CD4-positive, alpha-beta T cell treated with Interleukin-1 beta for 1 hour (primary cell): Measurements from ENCODE around the gene BHLHE23.

Experiments
- DNase-seq, 2 donors: peaks; one replicate each; pipeline ENCODE4 v3.0.0-alpha.2; 2020 to 2022

Gene BHLHE23

DNA sequence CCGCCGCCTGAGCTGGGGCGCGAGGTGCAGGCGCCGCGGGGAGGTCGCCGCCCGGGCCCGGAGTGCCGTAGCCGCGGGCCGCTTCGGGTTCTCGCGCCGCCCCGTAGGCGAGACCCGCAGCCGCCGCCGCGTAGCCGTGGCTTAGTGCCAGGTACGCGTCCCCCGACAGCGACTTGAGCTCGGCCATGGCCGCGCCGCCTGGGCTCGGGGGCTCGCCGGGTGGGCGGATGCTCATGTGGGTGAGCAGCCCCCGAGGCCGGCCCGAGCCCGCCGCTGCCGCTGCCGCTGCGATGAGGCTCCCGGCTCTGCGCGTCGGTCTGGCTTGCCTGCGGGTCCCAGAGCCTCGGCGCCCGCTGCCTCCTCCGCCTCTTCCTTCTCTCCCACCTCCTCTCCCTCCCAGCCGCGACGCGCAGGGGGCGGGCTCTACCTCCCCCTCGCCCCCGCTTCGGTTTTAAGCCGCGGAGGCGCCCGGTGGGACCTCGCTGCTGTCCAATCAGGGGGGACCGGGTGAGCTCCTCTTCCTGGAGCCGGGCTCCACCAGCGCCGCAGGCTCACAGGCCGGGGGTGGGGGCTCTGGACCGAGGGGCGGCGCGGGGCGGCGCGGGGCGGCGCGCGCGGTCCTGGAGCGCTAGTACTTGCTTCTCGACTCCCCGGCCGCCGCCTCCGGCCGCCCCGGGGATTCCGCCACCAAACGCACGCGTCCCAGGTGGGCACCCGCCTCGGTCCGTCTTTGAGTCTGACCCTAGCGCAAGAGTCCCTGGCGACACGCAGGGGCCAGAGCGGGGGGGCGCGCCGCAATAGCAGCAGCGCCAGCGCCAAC lies at the start of gene BHLHE23:
Gene BHLHE23 (minus strand): TSS at position 425 of the 820 bp plus-strand sequence. CDS start 190 bp downstream, at position 235.
- no peak for DNase-seq

DNA sequence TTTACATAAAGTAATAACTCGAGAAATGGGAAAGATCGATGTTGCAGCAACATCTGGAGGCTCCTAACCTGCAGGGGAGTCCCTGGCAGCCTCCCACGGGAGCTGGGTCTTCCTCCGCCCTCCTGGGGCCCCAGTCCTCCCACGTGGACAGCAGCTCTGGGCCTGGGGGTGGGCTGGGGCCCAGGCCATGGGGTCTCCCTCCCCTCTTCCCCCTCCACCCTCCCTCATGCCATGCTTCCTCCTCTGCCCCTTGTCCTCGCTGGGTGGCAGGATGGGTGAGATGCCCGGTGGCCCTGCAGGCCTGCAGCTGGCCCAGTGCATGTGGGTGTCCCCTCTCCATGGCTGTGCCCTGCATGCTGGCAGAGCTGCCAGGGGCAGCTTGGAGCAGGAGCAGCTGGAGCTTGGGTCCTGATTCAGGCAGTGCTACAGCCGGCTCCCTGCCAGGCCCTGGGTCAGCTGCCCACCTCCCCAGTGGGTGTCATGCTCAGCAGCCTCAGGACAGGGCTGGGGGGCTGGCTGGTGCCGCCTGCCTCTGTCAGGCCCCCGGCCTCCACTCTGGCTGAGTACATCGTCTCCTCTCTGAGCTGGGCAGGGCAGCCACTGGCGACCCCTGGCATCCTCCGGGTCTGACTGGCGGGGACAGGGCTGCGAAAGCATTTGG lies 48.9 kb upstream of the BHLHE23 start:
- no peak for DNase-seq

DNA sequence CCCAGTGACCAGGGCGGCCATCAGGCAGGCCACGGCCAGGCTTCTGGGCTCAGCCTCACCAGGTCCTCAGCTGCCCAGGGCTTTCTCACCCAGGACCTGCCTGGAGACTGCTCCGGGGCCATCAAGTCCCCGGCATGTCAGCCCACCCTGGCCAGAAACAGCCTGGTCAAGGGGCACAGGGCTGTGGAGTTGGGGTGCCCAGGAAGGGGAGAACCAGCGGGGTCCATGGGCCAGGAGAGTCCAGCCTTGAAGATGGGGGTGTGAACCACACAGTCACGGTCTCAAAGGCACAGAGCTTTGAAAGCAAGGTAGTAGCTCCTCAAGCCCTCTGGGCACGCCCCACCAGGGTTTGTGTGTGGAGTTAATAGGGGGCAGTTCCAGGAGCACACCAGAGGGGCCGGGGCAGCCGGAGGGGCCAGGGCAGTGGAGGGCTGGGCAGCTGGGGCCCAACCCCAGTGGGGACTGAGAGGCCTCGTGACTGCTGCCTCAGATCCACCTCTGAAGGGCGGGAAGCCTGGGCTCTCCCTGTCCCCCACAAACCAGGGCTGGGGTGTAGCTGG lies 48.0 kb upstream of the BHLHE23 start:
- no peak for DNase-seq

DNA sequence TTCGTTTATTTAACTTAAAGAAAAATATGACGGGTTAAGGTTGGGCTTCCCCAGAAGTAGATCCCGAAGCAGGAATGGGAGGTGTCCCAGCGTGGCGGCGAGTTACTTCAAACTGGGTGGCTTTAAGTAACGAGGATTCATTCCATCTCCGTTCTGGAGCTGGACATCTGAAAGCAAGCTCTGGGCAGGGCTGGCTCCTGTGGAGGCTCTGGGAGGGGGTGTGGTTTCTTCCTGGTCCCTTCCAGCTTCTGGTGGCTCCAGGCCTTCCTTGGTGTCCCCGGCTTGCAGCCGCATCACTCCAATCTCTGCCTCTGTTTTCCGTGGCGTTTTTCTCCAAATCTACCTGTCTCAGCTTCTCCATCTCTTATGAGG lies 47.3 kb upstream of the BHLHE23 start:
- DNase-seq: no peak

DNA sequence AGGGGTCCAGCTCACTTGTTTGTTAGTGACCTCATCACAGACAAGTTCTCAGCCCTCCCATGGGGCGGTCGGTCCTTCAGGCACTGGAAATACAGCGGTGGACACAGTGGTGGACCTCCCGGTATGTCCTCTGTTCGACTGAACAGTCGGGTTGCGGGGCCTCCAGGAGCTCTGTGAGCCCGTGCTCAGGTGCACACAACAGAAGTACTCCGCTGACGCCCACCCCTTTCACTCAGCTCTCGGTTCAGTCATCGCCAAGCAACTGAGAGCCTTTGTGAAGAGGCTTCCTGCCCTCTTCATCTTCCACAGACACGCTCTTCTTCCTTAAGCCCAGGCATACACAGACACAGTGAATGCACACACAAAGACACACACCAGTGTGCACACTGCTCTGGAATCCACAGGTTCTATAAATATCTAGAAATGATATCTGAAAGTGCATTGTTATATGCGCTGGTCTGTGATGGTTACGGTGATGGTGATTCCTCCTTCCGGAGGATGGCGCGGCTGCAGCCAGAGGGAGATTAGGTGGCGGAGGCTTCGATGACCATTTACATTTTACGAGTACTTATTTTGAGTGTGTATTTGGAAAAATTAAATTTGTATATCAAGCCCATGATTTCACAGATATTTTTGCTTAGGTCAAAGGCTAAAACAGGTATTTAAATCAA lies 46.8 kb upstream of the BHLHE23 start:
- DNase-seq: no peak

DNA sequence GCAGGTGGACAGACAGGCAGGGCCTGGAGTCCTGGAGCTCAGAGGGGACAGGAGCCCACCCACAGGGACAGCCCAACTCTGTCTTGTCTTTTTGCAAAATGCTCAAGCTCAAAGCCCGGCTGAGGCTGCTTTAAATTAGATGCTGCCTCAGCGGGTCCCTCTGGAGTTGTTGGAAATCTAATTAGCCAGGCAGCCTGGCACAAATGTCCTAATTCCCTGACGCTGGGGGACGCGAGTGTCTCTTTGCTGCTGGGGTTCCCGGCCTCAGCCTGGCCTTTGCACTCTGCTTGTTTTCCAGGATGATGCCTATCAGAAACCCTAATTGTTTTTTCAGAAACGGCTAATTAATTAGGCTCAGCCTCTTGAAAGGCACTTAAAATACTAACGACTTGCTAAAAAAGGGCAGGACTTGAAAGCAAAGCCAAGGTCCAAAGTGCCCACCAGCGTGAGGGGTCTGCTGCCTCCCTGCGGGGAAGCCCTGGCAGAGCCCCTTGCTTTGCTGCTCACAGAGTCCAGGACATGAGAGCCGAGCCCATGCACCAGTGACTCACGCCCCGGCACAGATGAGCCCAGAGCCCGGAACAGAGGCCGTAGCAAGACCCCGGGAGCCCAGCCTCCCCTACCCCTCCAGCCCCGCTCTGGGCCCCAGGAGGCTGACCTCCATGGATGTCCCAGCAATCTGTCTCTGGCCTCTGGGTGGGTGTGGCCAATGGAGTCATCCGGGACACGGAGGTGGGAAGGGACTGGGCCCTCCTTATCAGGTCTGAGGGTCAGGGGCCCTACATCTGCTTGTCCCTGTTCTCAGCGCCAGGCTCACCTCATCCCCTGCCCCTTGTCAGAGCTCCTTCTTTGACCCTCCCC lies 46.0 kb upstream of the BHLHE23 start:
- DNase-seq: no peak

DNA sequence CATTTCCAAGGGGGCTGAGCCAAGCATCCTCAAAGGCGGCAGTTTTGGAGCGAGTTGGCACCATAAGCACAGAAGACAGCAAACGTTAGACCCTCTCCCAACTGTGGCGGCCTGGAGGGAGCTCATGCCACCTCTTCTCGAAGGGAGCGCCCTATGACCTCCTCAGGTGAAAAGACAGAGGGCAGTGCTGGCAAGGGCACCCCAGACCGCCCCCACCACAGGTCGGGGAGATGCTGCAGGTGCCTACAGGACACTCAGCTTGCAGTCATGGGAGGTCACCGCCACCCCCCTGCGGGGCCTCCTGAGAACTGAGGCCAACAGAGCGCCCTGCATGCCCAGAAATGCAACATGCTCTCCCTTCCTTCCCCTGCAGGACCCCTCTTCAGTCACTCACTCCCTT lies 45.1 kb upstream of the BHLHE23 start:
- no peak for DNase-seq

DNA sequence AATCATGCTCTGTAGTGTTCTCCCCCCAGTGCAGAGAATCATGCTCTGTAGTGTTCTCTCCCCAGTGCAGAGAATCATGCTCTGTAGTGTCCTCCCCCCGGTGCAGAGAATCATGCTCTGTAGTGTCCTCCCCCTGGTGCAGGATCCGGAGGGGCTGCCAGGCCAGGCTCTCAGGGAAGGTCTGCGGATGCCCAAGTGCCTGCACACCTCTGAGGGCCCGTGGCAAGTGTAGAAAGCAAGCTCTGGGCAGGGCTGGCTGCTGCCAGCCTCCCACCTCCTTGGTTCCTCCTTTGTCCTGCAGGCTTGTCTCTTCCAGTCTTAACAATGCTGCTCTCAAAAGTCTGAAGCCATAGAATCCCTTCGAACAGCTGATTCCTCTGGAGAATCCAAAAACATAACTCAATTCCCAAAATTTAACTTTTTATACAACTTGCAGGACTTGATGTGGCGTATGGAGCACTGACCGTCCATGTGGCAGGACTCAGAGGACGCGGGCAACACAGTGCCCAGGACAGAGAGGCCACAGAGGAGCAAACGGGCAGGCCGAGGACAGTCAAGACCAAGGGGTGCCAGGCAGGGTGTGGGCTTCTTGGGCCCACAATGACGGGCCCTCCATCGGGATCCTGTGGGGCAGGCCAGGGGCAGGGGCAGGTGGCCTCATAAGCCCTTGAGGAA lies 44.6 kb upstream of the BHLHE23 start:
- no peak for DNase-seq

DNA sequence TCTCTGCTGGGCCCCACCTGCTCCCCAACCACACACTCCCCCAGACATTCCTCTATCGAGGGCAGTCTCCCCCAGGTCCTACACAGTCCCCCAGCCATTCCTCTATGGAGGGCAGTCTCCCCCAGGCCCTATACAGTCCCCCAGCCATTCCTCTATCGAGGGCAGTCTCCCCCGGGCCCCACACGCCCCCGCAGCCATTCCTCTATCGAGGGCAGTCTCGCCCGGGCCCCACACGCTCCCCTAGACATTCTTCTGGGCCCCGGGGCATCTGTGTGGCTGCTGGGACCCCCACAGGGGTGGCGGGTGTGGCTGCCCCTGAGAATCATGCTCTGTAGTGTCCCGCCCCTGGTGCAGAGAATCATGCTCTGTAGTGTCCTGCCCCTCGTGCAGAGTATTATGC lies 43.6 kb upstream of the BHLHE23 start:
- DNase-seq: no peak

DNA sequence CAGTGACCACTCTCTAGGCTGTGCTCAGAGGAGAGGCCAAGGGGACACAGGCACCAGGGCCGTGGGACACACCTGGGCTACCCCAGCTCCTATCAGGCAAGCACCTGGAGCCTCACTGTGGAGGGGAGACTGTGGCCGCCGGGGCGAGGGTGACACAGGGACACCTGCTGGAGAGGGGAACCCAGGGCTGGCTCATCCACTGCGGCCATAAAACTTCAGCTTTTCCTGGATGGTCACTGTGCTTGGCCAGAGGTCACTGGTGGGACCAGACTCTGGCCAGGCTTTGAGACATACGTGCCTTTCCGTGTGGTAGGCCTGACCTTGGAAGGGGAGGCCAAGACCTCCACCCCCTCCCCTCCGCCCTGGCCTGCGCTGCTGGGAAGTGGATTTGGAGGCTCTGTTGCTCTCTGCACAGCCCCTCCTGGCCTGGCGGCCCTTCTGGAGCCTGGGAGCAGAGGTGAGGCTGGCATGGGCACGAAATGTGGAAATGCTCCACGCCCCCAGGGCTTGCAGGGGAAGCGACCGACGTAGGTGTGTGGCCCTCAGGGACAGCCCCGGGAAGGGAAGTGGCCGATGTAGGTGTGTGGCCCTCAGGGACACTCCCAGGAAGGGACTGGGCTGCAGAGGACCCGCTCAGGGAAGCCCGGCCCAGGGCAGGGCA lies 42.9 kb upstream of the BHLHE23 start:
- DNase-seq: no peak

DNA sequence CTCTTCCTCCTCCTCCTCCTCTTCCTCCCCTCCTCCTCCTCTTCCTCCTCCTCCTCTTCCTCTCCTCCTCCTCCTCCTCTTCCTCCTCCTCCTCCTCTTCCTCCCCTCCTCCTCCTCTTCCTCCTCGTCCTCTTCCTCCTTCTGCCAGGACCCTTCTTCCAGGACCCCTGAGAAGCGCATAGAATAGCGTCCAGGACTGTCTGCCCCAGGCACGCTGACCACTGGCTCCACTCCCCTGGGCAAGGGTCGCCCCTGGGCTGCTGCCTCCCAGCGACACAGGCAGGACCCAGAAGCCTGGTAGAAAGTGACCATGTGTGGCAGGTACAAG lies 42.4 kb upstream of the BHLHE23 start:
- no peak for DNase-seq

DNA sequence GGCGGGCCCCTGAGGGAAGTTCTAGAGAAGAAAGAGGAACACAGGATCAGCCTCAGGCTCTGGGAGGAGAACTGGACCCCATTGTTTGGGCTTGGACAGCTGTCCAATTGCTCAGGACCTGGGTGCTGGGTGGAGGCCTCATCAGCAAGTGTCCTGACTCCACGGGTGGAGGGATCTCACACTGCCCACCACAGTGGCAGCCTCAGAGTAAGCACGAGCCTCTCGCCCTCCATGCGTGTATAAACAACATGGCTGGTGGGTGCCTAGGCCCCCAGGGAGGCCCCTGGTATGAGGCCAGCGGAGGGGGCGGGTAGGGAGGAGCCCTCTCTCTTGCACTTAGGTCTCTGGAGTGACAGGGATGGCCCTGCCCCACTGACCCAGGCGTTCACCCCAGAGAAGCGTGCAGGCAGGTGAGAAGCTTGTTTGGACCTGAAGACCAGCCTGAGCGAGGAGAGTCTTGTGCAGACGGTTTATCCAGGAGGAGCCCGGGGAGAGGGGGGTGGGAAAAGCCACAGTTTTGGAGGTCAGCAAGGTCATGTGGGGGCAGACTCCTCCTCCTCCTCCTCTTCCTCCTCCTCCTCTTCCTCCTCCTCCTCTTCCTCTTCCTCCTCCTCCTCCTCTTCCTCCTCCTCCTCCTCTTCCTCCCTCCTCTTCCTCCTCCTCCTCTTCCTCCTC lies 41.9 kb upstream of the BHLHE23 start:
- no peak for DNase-seq

DNA sequence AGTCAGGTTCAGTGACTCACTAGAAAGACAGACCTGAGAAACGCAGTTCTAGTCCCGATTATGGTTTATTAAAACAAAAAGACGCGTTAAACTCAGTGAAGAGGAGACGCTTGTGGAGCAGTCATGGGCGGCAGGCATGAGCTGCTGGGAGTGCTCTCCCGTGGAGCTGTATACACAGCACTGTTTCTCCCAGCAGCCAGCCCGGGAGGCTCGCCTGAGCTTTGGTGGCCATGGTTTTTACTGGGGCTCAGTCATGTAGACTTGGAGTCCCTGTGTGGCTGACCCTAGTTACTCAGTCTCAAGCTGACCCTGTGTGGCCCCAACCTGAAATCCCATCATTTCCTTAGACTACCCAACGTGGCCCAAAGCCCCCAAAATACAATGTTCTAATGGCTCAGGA lies 41.2 kb upstream of the BHLHE23 start:
- no peak for DNase-seq

DNA sequence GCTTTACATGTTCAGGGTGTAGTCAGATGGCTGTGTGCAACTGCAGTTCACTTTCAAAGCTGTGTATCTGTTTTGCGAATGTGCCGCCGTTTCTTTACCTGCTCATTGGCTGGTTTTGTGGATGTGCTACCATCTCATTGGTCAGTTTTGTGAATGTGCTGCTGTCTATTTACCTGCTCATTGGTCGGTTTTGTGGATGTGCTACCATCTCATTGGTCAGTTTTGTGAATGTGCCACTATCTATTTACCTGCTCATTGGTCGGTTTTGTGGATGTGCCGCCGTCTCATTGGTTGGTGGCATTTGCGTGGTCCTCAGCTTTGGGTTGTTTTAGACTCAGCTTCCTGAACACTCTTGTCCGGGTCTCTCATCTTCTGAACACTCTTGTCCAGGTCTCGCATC lies 40.5 kb upstream of the BHLHE23 start:
- no peak for DNase-seq

DNA sequence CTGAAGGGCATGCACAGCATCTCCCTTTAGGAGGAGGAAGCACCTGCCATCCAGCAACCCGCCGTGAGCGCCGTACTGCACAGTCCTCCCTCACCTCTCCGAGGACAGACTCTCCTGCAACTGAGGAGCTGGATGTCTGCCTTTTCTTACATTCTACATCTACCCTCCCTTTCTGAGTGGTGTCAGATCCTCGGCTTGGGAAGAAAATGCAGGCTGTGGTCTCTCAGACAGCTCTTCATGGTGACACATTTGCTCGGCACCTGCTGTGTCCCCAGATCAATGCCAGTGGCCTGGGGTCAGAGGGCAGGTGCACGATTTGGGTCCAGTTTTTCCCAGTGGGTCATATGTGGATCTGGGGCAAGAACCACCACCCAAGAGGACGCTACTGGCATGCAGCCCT lies 40.1 kb upstream of the BHLHE23 start:
- no peak for DNase-seq

DNA sequence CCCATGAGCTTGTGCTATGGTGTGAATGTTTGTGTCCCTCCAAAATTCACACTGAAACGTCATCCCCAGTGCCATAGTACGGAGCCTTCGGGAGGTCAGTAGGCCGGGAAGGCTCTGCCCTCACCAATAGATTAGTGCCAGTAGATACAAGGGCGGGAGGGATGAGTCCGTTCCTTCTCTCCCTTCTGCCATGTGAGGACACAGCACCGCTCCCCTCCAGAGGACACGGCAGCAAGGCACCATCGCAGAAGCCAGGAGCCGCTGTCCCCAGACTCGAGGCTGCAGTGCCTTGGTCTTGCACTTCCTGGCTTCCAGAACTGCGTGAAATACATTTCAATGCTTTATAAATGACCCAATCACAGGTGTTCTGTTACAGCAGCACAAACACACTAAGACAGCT lies 39.2 kb upstream of the BHLHE23 start:
- DNase-seq: no peak

DNA sequence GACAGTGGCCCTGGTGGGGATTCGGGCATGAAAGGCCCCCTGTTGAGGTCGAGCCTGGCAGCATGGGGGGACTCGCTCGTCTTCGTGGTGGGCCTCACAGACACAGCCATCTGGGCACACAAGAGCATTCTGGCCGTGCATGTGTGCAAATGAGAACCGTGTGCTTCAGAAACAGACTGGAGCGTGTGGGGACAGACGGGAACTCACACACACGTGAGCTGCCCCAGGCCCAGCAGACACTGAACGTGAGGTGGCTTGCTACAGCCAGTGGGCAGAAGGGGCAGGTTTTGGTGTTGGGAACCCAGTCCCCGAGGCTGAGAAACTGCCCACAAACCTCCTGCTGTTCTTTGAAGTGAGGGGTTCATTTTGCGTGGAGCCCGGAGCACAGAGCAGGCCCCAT lies 38.6 kb upstream of the BHLHE23 start:
- no peak for DNase-seq

DNA sequence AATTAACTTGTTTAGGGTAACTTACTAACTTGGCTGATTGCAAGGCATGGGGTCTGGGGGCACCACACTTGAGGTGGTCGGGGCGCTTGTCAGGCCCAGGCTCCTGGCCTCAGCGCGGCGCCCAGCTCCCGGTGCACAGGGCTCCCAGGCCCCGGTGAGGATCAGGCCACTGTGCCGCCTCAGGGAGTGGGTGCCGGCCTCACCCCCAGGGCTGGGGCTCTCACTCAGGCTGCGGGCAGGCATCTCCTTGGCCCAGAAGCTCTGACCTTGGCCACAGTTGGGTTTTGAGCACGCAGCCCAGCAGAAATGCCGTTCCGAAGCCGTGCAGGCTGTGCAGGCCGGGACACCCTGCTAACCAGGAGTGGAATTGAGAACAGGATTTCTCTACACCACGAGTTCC lies 37.8 kb upstream of the BHLHE23 start:
- no peak for DNase-seq

DNA sequence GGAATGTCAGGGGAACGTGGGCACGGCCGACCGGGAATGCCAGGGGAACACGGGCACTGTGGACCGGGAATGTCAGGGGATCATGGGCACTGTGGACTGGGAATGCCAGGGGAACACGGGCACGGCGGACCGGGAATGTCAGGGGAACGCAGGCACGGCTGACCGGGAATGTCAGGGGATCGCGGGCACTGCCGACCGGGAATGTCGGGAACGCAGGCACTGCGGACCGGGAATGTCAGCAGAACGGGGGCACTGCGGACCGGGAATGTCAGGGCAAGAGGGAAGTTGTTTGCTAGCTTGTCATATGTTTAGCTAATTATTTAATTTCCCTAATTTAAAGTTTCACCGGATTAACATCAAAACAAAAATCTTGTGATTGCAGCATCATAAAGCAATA lies 37.4 kb upstream of the BHLHE23 start:
- DNase-seq: no peak

DNA sequence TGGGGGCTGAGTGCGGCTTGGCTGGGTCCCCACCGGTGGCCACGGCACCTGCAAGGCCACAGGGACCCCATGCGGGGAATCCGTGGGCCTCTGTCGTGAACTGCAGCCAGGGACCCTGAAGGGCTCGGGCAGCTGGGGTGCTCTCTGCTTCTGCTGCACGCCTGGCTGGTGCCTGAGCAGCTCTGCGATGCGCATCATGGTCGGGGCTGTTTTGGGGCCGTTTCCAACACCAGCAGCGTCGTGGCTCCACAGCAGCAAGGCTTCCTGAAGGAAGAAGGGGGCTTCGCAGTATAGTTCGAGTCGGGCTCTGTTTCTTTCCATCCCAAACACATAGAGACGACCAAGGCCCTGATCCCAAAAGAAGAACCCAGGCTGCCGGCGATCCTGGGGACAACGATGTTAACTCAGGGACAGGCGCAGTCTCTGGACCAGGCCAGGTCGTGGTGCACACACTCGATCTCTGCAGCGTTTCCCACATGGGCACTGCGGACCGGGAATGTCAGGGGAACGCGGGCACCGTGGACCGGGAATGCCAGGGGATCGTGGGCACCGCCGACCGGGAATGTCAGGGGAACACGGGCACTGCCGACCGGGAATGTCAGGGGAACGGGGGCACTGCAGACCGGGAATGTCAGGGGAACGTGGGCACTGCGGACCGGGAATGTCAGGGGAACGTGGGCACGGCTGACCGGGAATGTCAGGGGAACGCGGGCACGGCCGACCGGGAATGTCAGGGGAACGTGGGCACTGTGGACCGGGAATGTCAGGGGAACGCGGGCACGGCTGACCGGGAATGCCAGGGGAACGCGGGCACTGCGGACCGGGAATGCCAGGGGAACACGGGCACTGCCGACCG lies 36.8 kb upstream of the BHLHE23 start:
- no peak for DNase-seq
